Stomach smooth muscle (tissue), 2 donors: ENCODE measurements around the gene GRIK2.

Source experiments
- H3K27ac ChIP-seq: one replicate; pipeline ENCODE4 v1.7.0; 2013; ENCODE audit warnings: mild to moderate bottlenecking, low read length, inconsistent platforms
- H3K27me3 ChIP-seq, 2 donors: one replicate each; pipeline ENCODE4 v1.7.0; 2013; ENCODE audit warnings: low read length in 2 of 2; ENCODE audit not compliant: insufficient read depth in 2 of 2, control insufficient read depth in 1 of 2
- H3K36me3 ChIP-seq, 2 donors: one replicate each; pipeline ENCODE4 v1.7.0; 2013; ENCODE audit warnings: low read length in 2 of 2; ENCODE audit not compliant: control insufficient read depth in 2 of 2, insufficient read depth in 2 of 2
- H3K4me1 ChIP-seq: one replicate; pipeline ENCODE4 v1.7.0; 2013; ENCODE audit warnings: low read length; ENCODE audit not compliant: control insufficient read depth, insufficient read depth
- H3K4me3 ChIP-seq, 2 donors: one replicate each; pipeline ENCODE4 v1.7.0; 2013; ENCODE audit warnings: low read length in 2 of 2
- H3K9ac ChIP-seq, 2 donors: one replicate each; pipeline ENCODE4 v1.7.0; 2013; ENCODE audit warnings: low read length in 2 of 2, mild to moderate bottlenecking in 1 of 2
- H3K9me3 ChIP-seq, 2 donors: one replicate each; pipeline ENCODE4 v1.7.0; 2013; ENCODE audit warnings: low read length in 2 of 2; ENCODE audit not compliant: control insufficient read depth in 2 of 2
- donor health status: healthy.
- donor health status: Pancreatic carcinoma.

GRIK2 gene

GRCh38 chr6:101489456-101489855, 95.9 kb downstream of the GRIK2 start:
- H3K27ac ChIP-seq = no peak overlapping the region

GRCh38 chr6:101490857-101491256, 97.3 kb downstream of the GRIK2 start:
- H3K27me3 ChIP-seq = no peaks in the 10 kb centered on the region
- no peak overlapping the region for H3K9ac ChIP-seq
- H3K36me3 ChIP-seq = no peaks in the 10 kb centered on the region

More at GRCh38 chr6:101489456-101489855, 95.9 kb downstream of the GRIK2 start:
- H3K4me1 ChIP-seq = no peaks in the 10 kb centered on the region
- H3K9ac ChIP-seq = no peak overlapping the region
- H3K9me3 ChIP-seq = no peaks in the 10 kb centered on the region
- no peaks in the 10 kb centered on the region for H3K36me3 ChIP-seq
- no peaks in the 10 kb centered on the region for H3K27me3 ChIP-seq
- no peak overlapping the region for H3K4me3 ChIP-seq

GRCh38 chr6:101502818-101503217, 109.3 kb downstream of the GRIK2 start:
- Histone ChIP-seq H3K27me3 (no peaks in the 10 kb centered on the region), H3K27ac (no peak overlapping the region), H3K9me3 (no peaks in the 10 kb centered on the region), H3K4me1 (no peaks in the 10 kb centered on the region), H3K4me3 (no peak overlapping the region), H3K36me3 (no peaks in the 10 kb centered on the region), H3K9ac (no peak overlapping the region)

More at GRCh38 chr6:101490857-101491256, 97.3 kb downstream of the GRIK2 start:
- no peak overlapping the region for H3K27ac ChIP-seq
- H3K4me1 ChIP-seq = no peaks in the 10 kb centered on the region
- H3K4me3 ChIP-seq = no peak overlapping the region
- H3K9me3 ChIP-seq = no peaks in the 10 kb centered on the region

- no peaks in the 10 kb centered on the region for H3K36me3 ChIP-seq
- H3K27ac ChIP-seq = no peak overlapping the region
- H3K4me1 ChIP-seq = no peaks in the 10 kb centered on the region
- no peak overlapping the region for H3K4me3 ChIP-seq
- H3K9me3 ChIP-seq = no peaks in the 10 kb centered on the region
- no peaks in the 10 kb centered on the region for H3K27me3 ChIP-seq
- H3K9ac ChIP-seq = no peak overlapping the region
Measured at GRCh38 chr6:101509536-101509935, 116.0 kb downstream of the GRIK2 start.

GRCh38 chr6:101513181-101513580, 119.7 kb downstream of the GRIK2 start:
- Histone ChIP-seq H3K4me1 (no peaks in the 10 kb centered on the region), H3K36me3 (no peaks in the 10 kb centered on the region), H3K4me3 (no peak overlapping the region), H3K9me3 (no peaks in the 10 kb centered on the region), H3K9ac (no peak overlapping the region), H3K27me3 (no peaks in the 10 kb centered on the region), H3K27ac (no peak overlapping the region)

- H3K4me3 ChIP-seq = no peak overlapping the region
- H3K36me3 ChIP-seq = no peaks in the 10 kb centered on the region
- no peaks in the 10 kb centered on the region for H3K9me3 ChIP-seq
- H3K27ac ChIP-seq = no peak overlapping the region
- H3K4me1 ChIP-seq = no peaks in the 10 kb centered on the region
- no peak overlapping the region for H3K9ac ChIP-seq
- H3K27me3 ChIP-seq = no peaks in the 10 kb centered on the region
Measured at GRCh38 chr6:101516578-101516977, 123.1 kb downstream of the GRIK2 start.

- no peaks in the 10 kb centered on the region for H3K9me3 ChIP-seq
- no peak overlapping the region for H3K9ac ChIP-seq
- H3K36me3 ChIP-seq = no peaks in the 10 kb centered on the region
- H3K4me1 ChIP-seq = no peaks in the 10 kb centered on the region
- H3K27me3 ChIP-seq = no peaks in the 10 kb centered on the region
- H3K4me3 ChIP-seq = no peak overlapping the region
- no peak overlapping the region for H3K27ac ChIP-seq
Measured at GRCh38 chr6:101517632-101518031, 124.1 kb downstream of the GRIK2 start.

- Histone ChIP-seq H3K36me3 (no peaks in the 10 kb centered on the region), H3K9ac (no peak overlapping the region), H3K4me1 (no peaks in the 10 kb centered on the region), H3K27me3 (no peaks in the 10 kb centered on the region), H3K4me3 (no peak overlapping the region), H3K9me3 (no peaks in the 10 kb centered on the region), H3K27ac (no peak overlapping the region)
Measured at GRCh38 chr6:101522254-101522653, 128.7 kb downstream of the GRIK2 start.

GRCh38 chr6:101527467-101527866, 134.0 kb downstream of the GRIK2 start:
- Histone ChIP-seq H3K9ac (no peak overlapping the region), H3K36me3 (no peaks in the 10 kb centered on the region), H3K27ac (no peak overlapping the region), H3K27me3 (no peaks in the 10 kb centered on the region), H3K9me3 (no peaks in the 10 kb centered on the region), H3K4me3 (no peak overlapping the region), H3K4me1 (no peaks in the 10 kb centered on the region)

- Histone ChIP-seq H3K27me3 (no peaks in the 10 kb centered on the region), H3K9me3 (no peaks in the 10 kb centered on the region), H3K36me3 (no peaks in the 10 kb centered on the region), H3K9ac (no peak overlapping the region), H3K4me3 (no peak overlapping the region), H3K4me1 (no peaks in the 10 kb centered on the region), H3K27ac (no peak overlapping the region)
Measured at GRCh38 chr6:101528801-101529200, 135.3 kb downstream of the GRIK2 start.

- Histone ChIP-seq H3K27ac (no peak overlapping the region), H3K36me3 (no peaks in the 10 kb centered on the region), H3K4me3 (no peak overlapping the region), H3K27me3 (no peaks in the 10 kb centered on the region), H3K4me1 (no peaks in the 10 kb centered on the region), H3K9ac (no peak overlapping the region), H3K9me3 (no peaks in the 10 kb centered on the region)
Measured at GRCh38 chr6:101531538-101531937, 138.0 kb downstream of the GRIK2 start.
